HG02885 (cell line): ENCODE data around the gene RTP4.
"Not testable (repeated sequence)": the region's sequence is repeated elsewhere in the genome, so short reads cannot be mapped to it uniquely, and the experiment has no call there.

Experiments
- ATAC-seq: cut with Tn5 transposase; IDR thresholded peaks from one replicate; pipeline ENCODE4 v1.9.1; 2021; ENCODE audit warnings: mild to moderate bottlenecking; ENCODE audit not compliant: unreplicated experiment, poor library complexity

The RTP4 gene

DNA sequence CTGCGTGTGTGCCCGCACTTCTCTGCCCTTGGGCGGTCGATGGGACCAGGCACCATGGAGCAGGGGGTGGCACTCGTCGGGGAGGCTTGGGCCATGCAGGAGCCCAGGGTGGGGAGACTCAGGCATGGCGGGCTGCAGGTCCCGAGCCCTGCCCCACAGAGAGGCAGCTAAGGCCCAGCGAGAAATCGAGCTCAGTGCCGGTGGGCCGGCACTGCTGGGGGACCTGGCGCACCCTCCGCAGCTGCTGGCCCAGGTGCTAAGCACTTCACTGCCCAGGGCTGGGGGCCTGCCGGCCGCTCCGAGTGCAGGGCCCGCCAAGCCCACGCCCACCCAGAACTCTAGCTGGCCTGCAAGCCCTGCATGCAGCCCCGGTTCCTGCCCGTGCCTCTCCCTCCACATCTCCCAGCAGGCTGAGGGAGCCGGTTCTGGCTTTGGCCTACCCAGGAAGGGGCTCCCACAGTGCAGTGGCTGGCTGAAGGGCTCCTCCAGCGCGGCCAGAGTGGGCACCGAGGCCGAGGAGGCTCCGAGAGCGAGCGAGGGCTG is 553 bp upstream of the RTP4 start:
- no peak for ATAC-seq

DNA sequence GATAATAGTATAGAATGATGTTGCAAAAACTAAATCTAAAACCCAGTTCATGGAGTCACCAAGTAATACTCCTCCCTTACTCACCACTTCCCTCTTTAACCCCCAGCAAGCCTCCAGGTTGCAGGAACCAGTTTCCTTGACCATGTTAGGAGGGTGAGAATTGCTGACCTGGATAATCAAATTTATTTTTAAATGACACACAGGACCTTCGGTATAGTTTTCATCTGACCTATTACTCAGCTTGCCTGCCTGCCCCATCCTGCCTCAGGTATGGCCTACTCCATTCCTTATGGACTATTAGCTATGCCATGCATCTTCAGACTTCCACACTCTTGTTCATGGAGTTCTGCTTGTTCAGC is 883 bp downstream of the RTP4 start:
- peak; percentile 41 for ATAC-seq

DNA sequence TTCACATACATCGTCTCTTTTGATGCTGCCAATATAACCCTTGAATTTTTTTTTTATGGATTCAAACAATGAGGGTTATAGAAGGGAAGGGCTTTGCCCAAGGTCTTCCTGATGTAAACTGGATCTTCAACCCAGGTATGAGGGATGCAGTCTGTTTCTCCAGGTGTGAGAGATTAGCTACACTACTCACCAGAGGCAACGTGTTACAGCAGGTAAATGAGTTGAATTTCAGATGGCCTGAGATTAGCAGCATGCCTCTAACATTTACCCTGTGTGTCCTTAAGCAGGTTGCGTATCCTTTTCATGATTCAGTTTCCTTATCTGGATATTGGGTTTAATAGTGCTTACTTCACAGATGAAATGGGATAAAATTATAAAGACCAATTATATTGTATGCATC is 1.9 kb downstream of the RTP4 start:
- no peak for ATAC-seq

DNA sequence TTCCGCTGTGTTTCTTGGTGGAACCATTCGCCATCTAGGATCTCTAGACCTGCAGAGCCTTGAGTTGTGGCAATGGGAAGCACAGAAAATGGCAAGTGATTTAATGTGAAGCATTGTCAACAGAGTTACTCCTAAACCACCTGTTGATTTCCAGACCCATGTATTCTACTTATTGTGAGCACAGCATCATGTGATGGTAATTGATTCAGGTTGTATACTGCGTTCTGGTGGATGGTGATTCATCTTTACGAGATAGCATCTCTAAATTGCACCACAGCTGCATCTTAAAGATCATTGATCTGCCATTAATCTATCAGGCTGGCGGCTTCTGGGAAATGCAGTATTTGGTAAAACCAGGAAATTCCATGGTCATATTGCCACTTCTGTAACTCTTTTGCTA is 7.4 kb downstream of the RTP4 start:
- ATAC-seq, result no peak

DNA sequence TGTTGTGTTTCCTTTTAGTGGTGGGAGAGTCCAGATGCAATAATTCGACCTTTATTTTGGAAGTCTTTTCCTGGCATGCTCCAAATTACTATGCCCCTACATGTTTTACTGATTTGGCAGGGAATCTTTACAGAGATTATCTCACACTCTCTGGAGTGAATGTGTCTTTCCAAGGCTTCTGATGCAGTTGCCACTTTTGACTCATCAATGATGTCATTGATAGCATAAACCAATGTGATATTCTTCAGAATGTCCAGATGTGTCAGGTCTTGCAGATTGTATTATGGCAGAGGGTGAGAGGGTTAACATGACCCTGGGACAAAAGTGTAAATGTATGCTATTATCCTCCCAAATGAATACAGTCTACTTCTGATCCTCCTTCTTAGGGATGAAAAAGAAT is 9.7 kb downstream of the RTP4 start:
- ATAC-seq, result no peak

DNA sequence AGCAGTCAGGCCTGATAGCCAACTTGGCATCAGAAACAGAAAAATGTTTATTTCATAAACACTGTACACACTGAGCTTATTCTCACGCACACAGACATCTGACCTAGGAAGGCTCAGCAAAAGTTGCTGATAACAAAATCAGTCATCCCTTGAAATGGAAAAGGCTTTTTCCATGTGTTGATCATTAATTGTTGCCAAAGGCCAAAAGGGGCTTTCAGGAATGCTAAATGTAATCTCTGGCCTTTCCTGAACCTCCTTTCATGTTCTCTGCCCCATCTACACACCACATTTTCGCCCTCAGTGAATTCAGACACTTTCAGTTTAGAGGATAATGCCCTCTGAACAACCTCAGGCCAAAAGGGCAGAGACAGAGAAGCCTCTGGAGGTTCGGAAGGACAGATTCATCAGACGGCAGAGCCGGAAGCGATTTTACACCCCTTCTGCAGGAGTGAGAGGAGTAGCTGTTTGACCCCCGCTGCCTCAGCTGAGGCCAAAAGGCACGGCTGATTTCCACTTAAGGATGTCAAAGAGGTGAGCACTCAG is 14.5 kb downstream of the RTP4 start:
- ATAC-seq, result no peak

DNA sequence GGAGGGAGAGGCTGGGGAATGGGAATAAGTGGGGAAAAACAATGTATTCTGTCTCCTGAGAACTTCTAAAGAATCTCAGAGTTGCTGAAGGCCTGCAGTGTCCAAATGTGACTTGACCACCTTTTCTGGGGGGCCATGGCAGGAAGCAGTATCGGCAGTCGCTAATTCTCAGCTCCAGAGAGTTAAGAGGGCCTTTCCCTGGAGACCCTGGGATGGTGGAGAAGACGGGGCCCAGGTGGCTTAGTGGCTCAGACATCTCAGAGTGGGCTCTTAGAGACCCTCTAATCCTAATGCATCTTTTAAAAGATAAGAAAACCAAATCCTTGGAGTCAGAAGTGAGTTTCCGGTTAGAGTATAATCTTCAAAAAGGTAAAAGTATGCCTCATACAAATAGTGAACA is 15.1 kb downstream of the RTP4 start:
- no peak for ATAC-seq

DNA sequence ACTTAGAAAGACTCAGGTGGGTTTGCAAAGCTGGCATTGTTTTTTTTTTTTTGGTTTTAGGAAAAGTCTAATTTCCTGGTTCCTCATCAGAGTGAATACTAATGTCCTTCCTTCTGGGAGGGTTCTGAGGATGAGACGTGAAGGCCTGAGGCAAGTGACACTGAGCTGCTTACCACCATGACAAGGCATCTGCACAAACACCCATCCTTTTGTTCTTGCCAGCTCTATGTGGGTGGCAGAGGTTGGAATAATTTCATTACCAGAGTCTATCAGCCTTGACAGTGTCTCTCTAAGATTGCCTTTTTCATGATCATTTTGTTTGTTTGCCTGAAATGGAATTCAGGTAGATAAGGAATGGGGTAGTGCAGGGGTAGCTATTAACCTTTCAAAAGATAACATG is 17.1 kb downstream of the RTP4 start:
- ATAC-seq, result no peak

DNA sequence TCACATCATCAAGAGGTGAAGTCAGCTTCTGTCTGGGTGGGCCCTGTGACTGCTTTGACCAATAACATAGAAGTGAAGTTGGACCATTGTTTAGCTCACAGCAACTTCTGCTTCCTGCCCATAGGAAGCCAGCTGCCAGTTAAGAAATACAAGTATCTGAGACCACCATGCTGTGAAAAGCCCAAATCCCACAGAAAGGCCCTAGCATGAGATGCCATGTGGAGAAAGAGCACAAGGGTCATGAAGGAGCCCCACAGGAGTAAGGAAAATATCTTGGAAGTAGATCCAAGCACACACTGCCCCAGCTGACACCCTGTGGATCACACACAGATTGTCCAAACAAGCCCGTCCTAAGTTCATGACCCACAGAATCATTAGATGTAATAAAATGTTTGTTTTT is 28.5 kb downstream of the RTP4 start:
- no peak for ATAC-seq

DNA sequence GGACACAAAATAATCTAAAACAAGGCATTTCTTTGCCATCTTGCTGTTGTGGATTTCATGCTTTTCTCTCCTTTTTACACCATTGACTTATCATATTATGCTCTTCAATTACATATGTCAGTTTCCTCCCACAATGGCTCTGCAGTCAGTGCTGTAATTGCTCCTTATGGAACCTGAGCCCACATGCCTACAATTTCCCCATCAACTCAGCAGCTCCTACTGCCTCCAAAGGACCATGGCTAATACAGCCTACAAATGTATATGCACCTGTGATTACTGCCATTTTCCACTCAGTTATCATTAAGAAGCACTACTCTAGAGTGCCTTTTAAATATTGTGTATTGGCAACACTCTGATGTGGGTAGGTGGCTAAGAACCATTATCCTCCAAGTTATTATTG is 30.8 kb downstream of the RTP4 start:
- ATAC-seq, result no peak

DNA sequence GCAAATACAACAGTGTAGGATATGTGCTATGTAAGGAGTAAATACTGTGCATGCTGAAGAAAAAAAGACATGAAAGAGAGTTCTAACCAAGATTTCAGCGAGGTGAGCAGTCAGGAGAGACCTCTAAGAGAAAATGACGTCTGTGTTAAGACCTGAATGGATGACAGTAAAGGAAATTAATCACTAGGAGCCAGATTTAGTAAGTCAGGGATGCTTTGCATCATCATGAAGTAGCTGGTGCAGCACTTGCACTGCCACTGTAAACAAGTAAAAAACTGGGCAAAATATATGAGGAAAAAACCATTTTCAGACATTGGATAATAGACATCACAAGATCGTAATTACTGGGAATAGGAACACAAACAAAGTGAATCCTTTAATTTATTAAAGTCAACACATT is 32.6 kb downstream of the RTP4 start:
- no peak for ATAC-seq

DNA sequence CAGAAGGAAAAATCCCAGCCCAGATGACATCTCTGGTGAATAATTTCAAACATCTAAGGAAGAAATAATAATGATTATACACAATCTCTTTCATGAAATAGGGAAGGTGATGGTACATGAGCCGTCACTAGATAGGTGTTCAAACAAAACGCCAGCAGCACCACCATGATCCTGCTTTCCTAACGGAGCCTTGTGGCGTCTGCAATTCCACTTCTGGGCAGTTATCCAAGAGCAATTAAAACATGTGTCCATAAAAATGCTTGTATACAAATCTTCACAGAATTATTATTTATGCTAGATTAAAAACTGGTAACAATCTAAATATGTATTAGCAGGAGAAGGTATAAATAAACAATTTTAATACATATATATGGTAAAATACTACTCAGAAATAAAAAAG is 33.7 kb downstream of the RTP4 start:
- ATAC-seq, result no peak

DNA sequence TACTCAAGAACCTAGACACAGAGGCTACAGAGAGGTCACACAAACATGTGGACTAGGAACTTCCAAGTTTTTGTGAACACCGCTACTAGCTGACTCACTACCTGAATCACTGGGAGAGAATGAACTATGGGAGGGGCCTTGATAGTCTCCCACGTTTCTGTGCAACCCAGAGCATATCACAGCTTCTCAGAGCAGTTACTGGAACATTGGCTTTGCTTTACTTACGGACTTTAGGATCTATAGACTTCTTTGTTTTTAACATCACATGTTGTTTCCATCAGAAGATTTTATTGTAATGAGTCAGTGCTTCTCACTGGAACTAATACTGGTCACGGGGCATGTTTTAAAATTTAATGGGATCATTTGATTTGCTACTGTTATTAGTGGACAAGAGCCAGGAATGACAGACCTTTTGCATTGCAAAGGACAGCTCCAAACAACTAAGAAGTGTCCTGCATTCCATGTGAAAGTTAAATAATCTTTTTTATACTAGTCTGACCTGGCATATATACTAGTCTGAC is 35.6 kb downstream of the RTP4 start:
- ATAC-seq, result no peak

DNA sequence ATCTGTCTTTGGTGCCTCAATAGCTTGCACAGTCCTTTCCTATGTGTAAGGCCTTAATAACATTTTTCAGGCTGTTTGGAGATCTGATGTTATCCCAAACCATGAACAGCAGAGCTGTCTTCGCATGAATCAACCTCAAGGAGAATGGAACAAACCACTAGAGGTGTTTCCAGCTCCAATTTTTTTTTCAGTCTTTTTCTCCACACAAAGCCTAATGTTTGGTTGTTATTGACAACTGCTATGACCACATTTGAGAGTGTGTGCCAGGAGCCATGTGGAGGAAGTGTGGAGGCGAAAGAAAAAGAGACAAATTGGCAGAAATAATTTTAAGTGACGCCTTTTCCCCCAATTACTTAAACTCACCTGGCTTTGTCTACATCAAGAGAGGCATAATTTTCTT is 38.7 kb downstream of the RTP4 start:
- no peak for ATAC-seq

DNA sequence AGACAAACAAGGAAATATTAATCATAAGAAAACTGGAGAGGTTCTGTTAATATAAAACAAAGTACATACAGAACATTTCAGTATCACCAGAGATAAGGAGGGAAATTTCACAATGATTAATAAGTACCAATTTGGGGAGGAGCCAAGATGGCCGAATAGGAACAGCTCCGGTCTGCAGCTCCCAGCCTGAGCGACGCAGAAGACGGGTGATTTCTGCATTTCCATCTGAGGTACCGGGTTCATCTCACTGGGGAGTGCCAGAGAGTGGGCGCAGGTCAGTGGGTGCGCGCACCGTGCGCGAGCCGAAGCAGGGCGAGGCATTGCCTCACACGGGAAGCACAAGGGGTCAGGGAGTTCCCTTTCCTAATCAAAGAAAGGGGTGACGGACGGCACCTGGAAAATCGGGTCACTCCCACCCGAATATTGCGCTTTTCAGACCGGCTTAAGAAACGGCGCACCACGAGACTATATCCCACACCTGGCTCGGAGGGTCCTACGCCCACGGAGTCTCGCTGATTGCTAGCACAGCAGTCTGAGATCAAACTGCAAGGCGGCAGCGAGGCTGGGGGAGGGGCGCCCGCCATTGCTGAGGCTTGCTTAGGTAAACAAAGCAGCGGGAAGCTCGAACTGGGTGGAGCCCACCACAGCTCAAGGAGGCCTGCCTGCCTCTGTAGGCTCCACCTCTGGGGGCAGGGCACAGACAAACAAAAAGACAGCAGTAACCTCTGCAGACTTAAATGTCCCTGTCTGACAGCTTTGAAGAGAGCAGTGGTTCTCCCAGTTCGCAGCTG is 44.0 kb downstream of the RTP4 start:
- ATAC-seq, result not testable (repeated sequence)
